ENCODE measurements around the gene LYZL4.

The LYZL4 gene

GRCh38 chr3:42410370-42411131 lies at the start of gene LYZL4:
Gene LYZL4, minus strand, starts transcription at chr3:42410610. Its CDS starts 3,359 bp downstream, at chr3:42407251.
- no peak for DNase-seq (ENCODE audit: low spot score)

DNA sequence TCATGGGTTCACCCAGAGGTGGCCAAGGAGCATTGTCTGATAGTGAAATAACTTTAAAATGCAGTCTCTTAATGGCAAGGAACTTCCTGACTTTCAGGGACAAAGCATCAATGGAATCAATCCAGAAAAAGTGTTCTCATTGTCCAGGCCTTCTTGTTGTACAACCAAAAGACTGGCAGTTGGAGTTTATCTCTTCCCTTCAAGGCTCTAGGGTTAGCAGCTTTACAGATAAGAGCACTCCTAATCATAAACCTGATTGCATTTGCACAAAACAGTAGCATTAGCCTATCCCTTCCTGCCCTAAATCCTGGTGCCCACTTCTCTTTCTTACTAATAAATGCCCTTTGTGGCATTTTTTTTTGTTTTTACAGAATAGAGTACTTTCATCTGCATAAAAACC lies 48.7 kb upstream of the LYZL4 start:
- no peak for DNase-seq (ENCODE audit: low spot score)

- no peak for DNase-seq (ENCODE audit: low spot score)
Measured at GRCh38 chr3:42456211-42456610, 45.8 kb upstream of the LYZL4 start.

DNA sequence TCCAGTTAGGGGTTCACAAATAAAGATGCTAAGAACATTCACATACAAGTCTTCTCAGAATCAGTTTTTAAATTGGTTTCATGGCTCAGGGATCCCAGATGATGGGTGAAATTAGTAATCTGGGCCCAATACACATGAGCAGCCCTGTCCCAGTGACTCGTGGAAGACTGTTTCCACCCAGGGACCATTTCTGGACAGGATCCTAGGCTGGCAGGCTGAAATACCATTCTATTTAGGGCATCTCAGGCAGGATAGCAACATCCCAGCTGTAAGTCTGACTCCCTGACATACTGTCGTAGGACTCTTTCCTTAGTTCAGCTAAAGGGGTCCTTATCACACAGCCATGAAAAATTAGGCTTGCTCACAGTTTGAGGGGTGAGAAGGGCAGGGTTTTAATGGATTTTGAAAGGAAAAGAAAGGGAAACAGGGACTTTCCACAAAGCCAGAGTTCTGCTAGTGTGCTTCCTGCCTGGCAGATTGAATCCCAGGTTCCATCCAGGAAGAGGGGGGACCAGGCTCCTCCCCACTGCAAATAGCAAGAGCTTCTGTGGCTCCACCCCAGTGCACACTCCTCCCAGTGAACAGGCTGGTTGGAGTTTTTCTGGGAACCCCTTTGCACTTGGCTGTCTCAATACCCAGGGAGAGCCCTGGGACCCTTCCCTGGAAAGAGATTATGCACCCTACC lies 41.3 kb upstream of the LYZL4 start:
- no peak for DNase-seq (ENCODE audit: low spot score)

DNA sequence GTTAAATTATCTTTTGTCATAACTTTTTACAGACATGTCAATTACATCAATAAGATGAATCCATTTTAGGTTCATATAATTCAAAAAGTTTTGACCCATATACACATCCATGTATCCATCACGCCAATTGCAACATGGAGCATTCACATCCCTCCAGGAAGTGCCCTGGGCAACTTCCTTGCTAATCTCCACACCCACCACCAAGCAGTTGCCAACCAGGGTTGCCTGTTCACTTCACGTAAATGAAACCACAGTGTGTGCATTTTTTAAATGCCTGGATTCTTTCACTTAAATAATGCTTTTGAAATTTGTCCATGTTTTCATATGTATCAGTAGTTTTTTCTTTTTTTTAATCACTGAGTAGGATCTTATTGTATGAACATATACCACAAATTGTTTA lies 40.7 kb upstream of the LYZL4 start:
- DNase-seq (ENCODE audit: low spot score), result no peak

- no peak for DNase-seq (ENCODE audit: low spot score)
Measured at GRCh38 chr3:42450567-42450966, 40.2 kb upstream of the LYZL4 start.

GRCh38 chr3:42447481-42447880 lies 37.1 kb upstream of the LYZL4 start:
- DNase-seq (ENCODE audit: low spot score), result no peak

GRCh38 chr3:42446111-42447050 lies 36.0 kb upstream of the LYZL4 start:
- no peak for DNase-seq (ENCODE audit: low spot score)

DNA sequence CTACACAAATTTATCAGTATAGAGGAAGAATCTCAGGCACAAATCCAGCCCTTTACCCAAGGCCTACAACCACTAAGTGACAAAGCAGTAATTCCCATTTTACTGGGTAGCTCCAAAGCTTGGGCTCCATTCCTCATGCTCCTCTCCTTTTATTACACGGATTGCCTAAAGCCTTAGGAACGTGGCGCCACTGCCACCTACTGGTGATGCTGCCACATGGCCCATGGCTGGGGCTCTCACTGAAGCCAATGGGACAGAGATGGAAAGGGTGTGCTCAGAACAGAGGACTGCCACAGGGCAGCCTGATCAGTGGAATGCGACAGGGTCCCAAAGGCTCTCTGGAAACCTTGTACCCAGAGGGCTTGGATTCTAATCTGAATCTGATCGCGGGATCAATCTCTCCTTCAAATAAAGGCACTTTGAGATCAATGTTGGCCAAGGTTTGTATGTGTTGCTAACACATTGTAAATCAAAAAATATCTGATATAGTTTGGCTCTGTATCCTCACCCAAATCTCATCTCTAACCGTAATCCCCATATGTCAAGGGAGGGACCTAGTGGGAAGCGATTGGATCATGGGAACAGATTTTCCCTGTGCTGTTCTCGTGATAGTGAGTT lies 33.5 kb upstream of the LYZL4 start:
- DNase-seq (ENCODE audit: low spot score), result peak; percentile 90

GRCh38 chr3:42443292-42443691 lies 32.9 kb upstream of the LYZL4 start:
- no peak for DNase-seq (ENCODE audit: low spot score)

GRCh38 chr3:42442640-42443039 lies 32.2 kb upstream of the LYZL4 start:
- DNase-seq (ENCODE audit: low spot score), result no peak

DNA sequence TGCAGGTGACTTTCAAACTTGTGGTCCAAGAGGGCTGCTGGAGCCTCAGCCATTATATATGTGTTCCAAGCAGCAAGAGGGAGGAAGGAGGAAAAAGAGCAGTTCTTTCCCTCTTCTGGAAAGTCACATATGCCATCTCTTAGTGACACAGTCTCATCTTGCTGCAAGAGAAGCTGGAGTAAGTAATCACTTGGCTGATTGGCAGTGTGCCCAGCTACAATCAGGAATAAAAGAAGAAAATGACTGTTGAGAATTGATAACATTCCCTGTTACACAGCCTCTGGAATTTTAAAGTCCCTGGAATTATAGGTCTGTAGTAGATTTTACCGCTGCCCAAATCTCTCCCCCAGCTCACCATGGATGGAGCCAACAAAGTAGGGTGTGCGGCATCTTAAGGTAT lies 31.4 kb upstream of the LYZL4 start:
- no peak for DNase-seq (ENCODE audit: low spot score)

DNA sequence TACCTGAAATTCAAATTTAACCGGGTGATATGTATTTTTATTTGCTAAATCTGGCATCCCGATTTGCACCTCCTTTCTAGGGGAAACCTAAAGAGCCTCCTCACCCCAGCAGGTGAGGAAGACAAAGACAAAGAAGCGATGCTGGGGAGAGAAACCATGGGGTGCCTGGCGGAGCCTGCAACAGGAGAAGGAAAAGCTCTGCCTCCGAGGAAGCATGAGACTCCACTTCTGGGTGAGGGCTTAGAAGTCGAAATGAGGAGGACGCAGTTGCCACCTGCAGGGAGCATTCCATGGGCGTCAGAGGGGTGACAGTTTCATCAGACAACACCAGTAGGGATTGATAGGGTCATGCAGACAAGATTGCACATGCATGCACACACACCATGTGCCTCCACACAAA lies 30.5 kb upstream of the LYZL4 start:
- DNase-seq (ENCODE audit: low spot score), result no peak

DNA sequence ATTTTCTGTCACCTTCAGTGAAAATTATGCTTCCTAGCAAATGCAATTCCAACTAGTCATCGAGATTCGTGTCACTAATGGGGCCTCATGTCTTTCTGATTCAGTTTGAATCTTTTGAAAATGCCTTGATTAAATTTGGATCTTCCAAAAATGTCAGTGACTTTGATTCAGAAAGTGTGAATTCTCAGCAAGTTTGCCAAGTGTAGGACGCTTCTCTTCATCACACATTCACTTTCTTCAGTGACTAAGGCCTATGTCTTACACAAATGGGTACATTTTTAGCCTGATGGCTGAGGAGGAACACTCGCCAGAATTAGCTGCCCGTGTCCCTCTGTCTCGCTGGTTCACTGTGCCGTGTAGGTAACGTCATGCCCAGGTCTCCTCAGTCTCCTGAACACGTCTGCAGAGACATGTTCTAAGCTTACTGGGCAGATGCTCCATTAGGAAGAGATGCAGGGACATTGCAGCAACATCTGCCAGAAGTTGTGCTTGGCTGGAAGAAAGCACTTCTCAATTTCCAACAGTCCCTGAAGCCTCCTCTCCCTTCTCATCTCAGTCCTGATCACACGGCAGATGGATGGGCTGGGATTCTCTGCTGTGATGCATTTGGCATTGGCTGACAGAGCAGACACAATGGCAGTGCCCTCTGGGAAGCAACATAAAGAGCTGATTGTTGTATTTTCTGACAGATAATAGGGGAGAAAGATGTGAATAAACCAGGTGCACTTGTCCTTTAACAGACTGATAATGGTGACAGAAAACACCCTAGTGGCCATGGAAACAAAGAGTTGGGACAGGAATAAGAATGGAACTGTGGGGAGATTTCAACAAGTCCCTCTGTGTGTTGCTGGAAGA lies 29.1 kb upstream of the LYZL4 start:
- no peak for DNase-seq (ENCODE audit: low spot score)

DNA sequence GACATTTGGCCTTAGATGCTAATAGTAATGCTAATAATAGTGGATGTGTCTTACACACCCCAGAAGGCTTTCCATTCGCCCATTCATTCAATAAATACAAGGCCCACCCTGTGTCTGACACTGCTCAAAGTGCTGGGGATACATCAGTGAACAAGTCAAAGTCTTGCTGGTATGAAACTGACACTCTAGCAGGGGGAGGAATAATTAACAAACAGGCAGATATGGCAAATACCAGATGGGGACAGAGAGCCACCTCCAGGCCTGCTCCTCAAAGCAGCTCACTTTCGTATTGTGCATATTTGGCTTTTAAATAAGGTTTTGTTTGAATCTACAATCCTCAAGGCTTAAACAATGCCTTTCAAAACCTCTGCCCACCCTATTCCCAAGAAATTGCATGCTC lies 28.3 kb upstream of the LYZL4 start:
- no peak for DNase-seq (ENCODE audit: low spot score)

DNA sequence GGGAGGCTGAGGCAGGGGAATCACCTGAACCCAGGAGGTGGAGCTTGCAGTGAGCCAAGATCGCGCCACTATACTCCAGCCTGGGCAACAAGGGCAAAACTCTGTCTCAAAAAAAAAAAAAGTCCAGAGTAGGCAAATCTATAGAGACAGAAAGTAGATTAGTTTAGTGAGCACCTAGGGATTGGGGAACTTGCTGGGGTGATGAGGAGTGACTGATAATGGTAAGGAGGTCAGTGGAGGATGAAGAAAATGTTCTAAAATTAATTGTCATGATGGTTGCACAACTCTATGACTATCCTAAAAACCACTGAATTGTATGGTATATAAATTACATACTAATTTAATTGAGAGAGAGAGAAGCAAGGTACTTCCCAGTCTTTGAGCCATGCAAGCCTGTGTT lies 27.8 kb upstream of the LYZL4 start:
- DNase-seq (ENCODE audit: low spot score), result no peak

- no peak for DNase-seq (ENCODE audit: low spot score)
Measured at GRCh38 chr3:42434777-42435380, 24.5 kb upstream of the LYZL4 start.

DNA sequence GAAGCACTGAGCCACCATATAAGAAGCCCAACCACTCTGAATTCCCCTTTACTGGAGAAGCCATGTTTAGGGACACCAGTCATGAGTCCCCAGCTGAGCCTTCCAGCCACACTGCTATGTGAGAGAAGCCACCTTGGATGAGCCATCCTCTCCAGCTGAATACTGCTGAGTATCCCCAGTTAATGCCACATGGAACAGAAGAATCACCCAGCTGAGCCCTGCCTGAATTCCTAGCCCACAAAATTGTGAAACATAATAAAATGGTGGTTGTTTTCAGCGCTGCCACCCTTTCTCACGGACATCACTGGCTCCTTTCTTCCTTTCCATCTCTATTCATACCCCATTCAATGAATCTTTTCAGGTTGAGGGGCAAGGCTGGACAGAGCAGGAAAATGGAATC lies 22.1 kb upstream of the LYZL4 start:
- DNase-seq (ENCODE audit: low spot score), result no peak

- no peak for DNase-seq (ENCODE audit: low spot score)
Measured at GRCh38 chr3:42430781-42431532, 20.5 kb upstream of the LYZL4 start.

DNA sequence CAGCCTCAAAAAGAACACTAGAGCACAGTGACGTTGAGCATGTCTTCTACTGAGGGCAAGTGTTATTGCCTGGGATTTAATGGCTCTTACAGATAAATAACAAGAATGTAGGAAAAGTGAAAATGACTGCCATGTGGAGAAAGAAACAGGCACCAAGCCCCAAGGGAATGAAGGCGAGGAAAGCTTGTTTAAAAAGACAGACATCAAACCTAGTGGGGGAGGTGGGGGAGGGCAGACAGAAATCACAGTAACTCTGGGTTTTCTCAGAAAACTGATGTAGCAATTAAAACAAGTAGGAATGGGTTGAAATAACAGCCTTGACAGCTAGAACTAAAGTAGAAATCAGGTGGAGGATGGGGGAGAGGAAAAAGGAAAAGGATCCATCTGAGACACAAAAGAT lies 18.4 kb upstream of the LYZL4 start:
- no peak for DNase-seq (ENCODE audit: low spot score)
